ENCODE data around the gene ANKHD1. TPM values are rescaled to one million over a fixed set of nuclear protein-coding genes. Genes with fewer than 3 reads are reported as not detected.

Gene ANKHD1
- total and polyA plus RNA-seq, 9 of the 15 experiments (the other 6 are each of a cell fraction or from before 2014, with no cell fraction given), result 38.9 to 138 (median 78.7) TPM

- TF ChIP-seq ZBTB26 (CRISPR knock-in tag; IDR thresholded peaks at IDR 0.05), result no peak
- TF ChIP-seq MCM5 (IDR thresholded peaks at IDR 0.05; ENCODE audit: low read depth), result no peak
- TF ChIP-seq, protein P1, sequence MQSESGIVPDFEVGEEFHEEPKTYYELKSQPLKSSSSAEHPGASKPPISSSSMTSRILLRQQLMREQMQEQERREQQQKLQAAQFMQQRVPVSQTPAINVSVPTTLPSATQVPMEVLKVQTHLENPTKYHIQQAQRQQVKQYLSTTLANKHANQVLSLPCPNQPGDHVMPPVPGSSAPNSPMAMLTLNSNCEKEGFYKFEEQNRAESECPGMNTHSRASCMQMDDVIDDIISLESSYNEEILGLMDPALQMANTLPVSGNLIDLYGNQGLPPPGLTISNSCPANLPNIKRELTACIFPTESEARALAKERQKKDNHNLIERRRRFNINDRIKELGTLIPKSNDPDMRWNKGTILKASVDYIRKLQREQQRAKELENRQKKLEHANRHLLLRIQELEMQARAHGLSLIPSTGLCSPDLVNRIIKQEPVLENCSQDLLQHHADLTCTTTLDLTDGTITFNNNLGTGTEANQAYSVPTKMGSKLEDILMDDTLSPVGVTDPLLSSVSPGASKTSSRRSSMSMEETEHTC (IDR thresholded peaks at IDR 0.05), result peak; percentile 81; the same call in 1 of the 2 replicates
- TF ChIP-seq ZNF140 (CRISPR knock-in tag; IDR thresholded peaks at IDR 0.05), result no peak
- TF ChIP-seq HCFC1 (IDR thresholded peaks at IDR 0.05; ENCODE audit: low read depth, low read length), result peak; percentile 83
- TF ChIP-seq, protein P2, sequence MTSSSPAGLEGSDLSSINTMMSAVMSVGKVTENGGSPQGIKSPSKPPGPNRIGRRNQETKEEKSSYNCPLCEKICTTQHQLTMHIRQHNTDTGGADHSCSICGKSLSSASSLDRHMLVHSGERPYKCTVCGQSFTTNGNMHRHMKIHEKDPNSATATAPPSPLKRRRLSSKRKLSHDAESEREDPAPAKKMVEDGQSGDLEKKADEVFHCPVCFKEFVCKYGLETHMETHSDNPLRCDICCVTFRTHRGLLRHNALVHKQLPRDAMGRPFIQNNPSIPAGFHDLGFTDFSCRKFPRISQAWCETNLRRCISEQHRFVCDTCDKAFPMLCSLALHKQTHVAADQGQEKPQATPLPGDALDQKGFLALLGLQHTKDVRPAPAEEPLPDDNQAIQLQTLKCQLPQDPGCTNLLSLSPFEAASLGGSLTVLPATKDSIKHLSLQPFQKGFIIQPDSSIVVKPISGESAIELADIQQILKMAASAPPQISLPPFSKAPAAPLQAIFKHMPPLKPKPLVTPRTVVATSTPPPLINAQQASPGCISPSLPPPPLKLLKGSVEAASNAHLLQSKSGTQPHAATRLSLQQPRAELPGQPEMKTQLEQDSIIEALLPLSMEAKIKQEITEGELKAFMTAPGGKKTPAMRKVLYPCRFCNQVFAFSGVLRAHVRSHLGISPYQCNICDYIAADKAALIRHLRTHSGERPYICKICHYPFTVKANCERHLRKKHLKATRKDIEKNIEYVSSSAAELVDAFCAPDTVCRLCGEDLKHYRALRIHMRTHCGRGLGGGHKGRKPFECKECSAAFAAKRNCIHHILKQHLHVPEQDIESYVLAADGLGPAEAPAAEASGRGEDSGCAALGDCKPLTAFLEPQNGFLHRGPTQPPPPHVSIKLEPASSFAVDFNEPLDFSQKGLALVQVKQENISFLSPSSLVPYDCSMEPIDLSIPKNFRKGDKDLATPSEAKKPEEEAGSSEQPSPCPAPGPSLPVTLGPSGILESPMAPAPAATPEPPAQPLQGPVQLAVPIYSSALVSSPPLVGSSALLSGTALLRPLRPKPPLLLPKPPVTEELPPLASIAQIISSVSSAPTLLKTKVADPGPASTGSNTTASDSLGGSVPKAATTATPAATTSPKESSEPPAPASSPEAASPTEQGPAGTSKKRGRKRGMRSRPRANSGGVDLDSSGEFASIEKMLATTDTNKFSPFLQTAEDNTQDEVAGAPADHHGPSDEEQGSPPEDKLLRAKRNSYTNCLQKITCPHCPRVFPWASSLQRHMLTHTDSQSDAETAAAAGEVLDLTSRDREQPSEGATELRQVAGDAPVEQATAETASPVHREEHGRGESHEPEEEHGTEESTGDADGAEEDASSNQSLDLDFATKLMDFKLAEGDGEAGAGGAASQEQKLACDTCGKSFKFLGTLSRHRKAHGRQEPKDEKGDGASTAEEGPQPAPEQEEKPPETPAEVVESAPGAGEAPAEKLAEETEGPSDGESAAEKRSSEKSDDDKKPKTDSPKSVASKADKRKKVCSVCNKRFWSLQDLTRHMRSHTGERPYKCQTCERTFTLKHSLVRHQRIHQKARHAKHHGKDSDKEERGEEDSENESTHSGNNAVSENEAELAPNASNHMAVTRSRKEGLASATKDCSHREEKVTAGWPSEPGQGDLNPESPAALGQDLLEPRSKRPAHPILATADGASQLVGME (CRISPR knock-in tag; IDR thresholded peaks at IDR 0.05), result no peak
- TF ChIP-seq NCOA6 (IDR thresholded peaks at IDR 0.05), result peak; percentile 88
- TF ChIP-seq OTX1 (CRISPR knock-in tag; IDR thresholded peaks at IDR 0.05), result 0 out of 2 replicates have a peak, but pooled peaks have one; percentile 26
- TF ChIP-seq, protein P3, sequence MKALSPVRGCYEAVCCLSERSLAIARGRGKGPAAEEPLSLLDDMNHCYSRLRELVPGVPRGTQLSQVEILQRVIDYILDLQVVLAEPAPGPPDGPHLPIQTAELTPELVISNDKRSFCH (CRISPR knock-in tag; IDR thresholded peaks at IDR 0.05), result no peak
- TF ChIP-seq, protein P3 (tag; IDR thresholded peaks at IDR 0.05), result no peak
- TF ChIP-seq HBP1 (CRISPR knock-in tag; IDR thresholded peaks at IDR 0.05), result no peak
- no peak for TF ChIP-seq CHD4 (IDR thresholded peaks at IDR 0.05; ENCODE audit: insufficient read depth, insufficient replicate concordance, low read depth, low read length, poor library complexity, severe bottlenecking)
- TF ChIP-seq HNRNPLL (IDR thresholded peaks at IDR 0.05; ENCODE audit: low read depth, low read length, poor library complexity, severe bottlenecking), result peak; percentile 51
- TF ChIP-seq, protein P4, sequence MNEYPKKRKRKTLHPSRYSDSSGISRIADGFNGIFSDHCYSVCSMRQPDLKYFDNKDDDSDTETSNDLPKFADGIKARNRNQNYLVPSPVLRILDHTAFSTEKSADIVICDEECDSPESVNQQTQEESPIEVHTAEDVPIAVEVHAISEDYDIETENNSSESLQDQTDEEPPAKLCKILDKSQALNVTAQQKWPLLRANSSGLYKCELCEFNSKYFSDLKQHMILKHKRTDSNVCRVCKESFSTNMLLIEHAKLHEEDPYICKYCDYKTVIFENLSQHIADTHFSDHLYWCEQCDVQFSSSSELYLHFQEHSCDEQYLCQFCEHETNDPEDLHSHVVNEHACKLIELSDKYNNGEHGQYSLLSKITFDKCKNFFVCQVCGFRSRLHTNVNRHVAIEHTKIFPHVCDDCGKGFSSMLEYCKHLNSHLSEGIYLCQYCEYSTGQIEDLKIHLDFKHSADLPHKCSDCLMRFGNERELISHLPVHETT (CRISPR knock-in tag; conservative IDR thresholded peaks at IDR 0.05 in 1 of 2, IDR thresholded peaks at IDR 0.05 in 1 of 2), result peak in 1 of 2 experiments; percentile 97; a peak in 2 of 4 replicates
These were observed 162.8 kb downstream of the ANKHD1 start, which contains the start of the genes APBB3 and SLC35A4 (continued) for GRCh38 chr5:140564196-140565023.
